Breast epithelium (tissue), 4 donors: ENCODE data around the gene URGCP. TPM values are rescaled to one million over a fixed set of nuclear protein-coding genes. Genes with fewer than 3 reads are reported as not detected.

Source experiments
- DNase-seq, 2 donors: peaks; one replicate each; pipeline ENCODE4 v3.0.0-alpha.2; 2019; ENCODE audit warnings: low spot score in 2 of 2
- H3K27ac ChIP-seq, 2 donors: fragments of 200-600 bp; sonication (generic) in 1 of 2; one replicate each; pipeline ENCODE4 v1.5.1; 2016 to 2019; ENCODE audit warnings: mild to moderate bottlenecking in 1 of 2
- H3K27me3 ChIP-seq, 2 donors: fragments of 200-600 bp; sonication (generic) in 1 of 2; one replicate each; pipeline versions ENCODE4 v1.5.1 to v1.6.0; 2017 to 2019; ENCODE audit warnings: control low read depth in 1 of 2, mild to moderate bottlenecking in 1 of 2
- H3K36me3 ChIP-seq: fragments of 200-600 bp; one replicate; pipeline ENCODE4 v1.5.1; 2019
- H3K4me1 ChIP-seq, 2 donors: fragments of 200-600 bp; sonication (generic); one replicate each; pipeline ENCODE4 v1.5.1; 2016 to 2019; ENCODE audit warnings: control low read depth in 1 of 2
- H3K4me3 ChIP-seq, 3 donors: fragments of 200-600 bp; sonication (generic); 1 replicate in 2 of 3; 2 replicates in 1 of 3; pipeline ENCODE4 v1.5.1; 2016 to 2019; ENCODE audit warnings: mild to moderate bottlenecking in 3 of 3, moderate library complexity in 2 of 3
- H3K9me3 ChIP-seq, 2 donors: fragments of 200-600 bp; sonication (generic) in 1 of 2; one replicate each; pipeline ENCODE4 v1.5.1; 2016 to 2019; ENCODE audit warnings: control low read depth in 1 of 2
- POLR2A ChIP-seq: fragments of 450-650 bp; IDR thresholded peaks from one replicate; pipeline ENCODE4 v1.6.1; 2016; ENCODE audit warnings: antibody characterized with exemption, mild to moderate bottlenecking, moderate library complexity
- POLR2AphosphoS5 ChIP-seq, 3 donors: sonication (generic); formaldehyde crosslinking; IDR thresholded peaks; one replicate each; pipeline ENCODE4 v1.6.1; 2017; ENCODE audit warnings: antibody characterized with exemption in 3 of 3
- intact Hi-C: fragments of 100-400 bp; cut with DNase I; formaldehyde crosslinking; loops from one replicate; pipeline ENCODE4 v1.15.1; 2023; ENCODE audit warnings: low total_unique reads
- total RNA-seq, 3 donors: library from RNA; depleted of rRNA; stranded (reverse); fragments of >200 nt; gene quantifications; one replicate each; pipeline ENCODE4 v1.1.0, GENCODE V29; 2016
- TF ChIP-seq, protein P1 (sequence below), 3 donors: fragments of 450-650 bp; IDR thresholded peaks; one replicate each; pipeline ENCODE4 v1.5.1; 2016 to 2017; ENCODE audit warnings: antibody characterized with exemption in 3 of 3, mild to moderate bottlenecking in 3 of 3, moderate library complexity in 3 of 3

URGCP gene
- total RNA-seq, 3 donors from 2014 or later, result 29.2 to 39.2 (median 29.9) TPM

- intact Hi-C loops, result no loop called here
- H3K27ac ChIP-seq, result peak overlapping the region; percentile 92 to 96
- DNase-seq, result no peak
Observed at GRCh38 chr7:43870316-43870715, 36.1 kb downstream of the URGCP start.

GRCh38 chr7:43869867-43870240, 36.5 kb downstream of the URGCP start:
- no peaks in the 10 kb centered on the region for H3K9me3 ChIP-seq
- no peaks in the 10 kb centered on the region for H3K27me3 ChIP-seq
- peak in 1 of 2 donors; percentile 59 for DNase-seq
- H3K36me3 ChIP-seq, result no peaks in the 10 kb centered on the region
- H3K27ac ChIP-seq, result peak overlapping the region; percentile 92 to 96
- H3K4me1 ChIP-seq, result no peaks in the 10 kb centered on the region
- peak overlapping the region; percentile 83 to 94 (median 88) for H3K4me3 ChIP-seq
- intact Hi-C loops, result no loop called here
- TF ChIP-seq POLR2A (peak; percentile 1), POLR2AphosphoS5 (IDR thresholded peaks at IDR 0.05) (peak in 1 of 3 donors; percentile 34)
- TF ChIP-seq, protein P1, sequence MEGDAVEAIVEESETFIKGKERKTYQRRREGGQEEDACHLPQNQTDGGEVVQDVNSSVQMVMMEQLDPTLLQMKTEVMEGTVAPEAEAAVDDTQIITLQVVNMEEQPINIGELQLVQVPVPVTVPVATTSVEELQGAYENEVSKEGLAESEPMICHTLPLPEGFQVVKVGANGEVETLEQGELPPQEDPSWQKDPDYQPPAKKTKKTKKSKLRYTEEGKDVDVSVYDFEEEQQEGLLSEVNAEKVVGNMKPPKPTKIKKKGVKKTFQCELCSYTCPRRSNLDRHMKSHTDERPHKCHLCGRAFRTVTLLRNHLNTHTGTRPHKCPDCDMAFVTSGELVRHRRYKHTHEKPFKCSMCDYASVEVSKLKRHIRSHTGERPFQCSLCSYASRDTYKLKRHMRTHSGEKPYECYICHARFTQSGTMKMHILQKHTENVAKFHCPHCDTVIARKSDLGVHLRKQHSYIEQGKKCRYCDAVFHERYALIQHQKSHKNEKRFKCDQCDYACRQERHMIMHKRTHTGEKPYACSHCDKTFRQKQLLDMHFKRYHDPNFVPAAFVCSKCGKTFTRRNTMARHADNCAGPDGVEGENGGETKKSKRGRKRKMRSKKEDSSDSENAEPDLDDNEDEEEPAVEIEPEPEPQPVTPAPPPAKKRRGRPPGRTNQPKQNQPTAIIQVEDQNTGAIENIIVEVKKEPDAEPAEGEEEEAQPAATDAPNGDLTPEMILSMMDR (IDR thresholded peaks at IDR 0.05), result no peak

More at GRCh38 chr7:43870316-43870715, 36.1 kb downstream of the URGCP start:
- no peak for TF ChIP-seq POLR2A
- TF ChIP-seq, protein P1 (IDR thresholded peaks at IDR 0.05), result no peak
- TF ChIP-seq POLR2AphosphoS5 (IDR thresholded peaks at IDR 0.05), result no peak
- Histone ChIP-seq H3K36me3 (no peaks in the 10 kb centered on the region), H3K9me3 (no peaks in the 10 kb centered on the region), H3K4me1 (no peaks in the 10 kb centered on the region), H3K27me3 (no peaks in the 10 kb centered on the region), H3K4me3 (peak overlapping the region in 2 of 3 donors; percentile 83 to 88)

GRCh38 chr7:43869006-43869866, 37.2 kb downstream of the URGCP start, which contains the start of gene MRPS24:
Gene MRPS24 (minus strand): TSS chr7:43869517. CDS start chr7:43869495, 22 bp downstream.
- intact Hi-C loops, result no loop called here
- H3K36me3 ChIP-seq, result no peaks in the 10 kb centered on the region
- peak; percentile 95 for DNase-seq
- TF ChIP-seq POLR2AphosphoS5 (IDR thresholded peaks at IDR 0.05) (peak; percentile 58 to 89 (median 84)), POLR2A (peak; percentile 30)
- TF ChIP-seq, protein P1 (IDR thresholded peaks at IDR 0.05), result no peak
- H3K4me3 ChIP-seq, result peak within 1 kb of the TSS; percentile 83 to 94 (median 88)
- no peaks in the 10 kb centered on the region for H3K9me3 ChIP-seq
- H3K27me3 ChIP-seq, result no peaks in the 10 kb centered on the region
- peak within 1 kb of the TSS; percentile 92 to 96 for H3K27ac ChIP-seq
- no peaks in the 10 kb centered on the region for H3K4me1 ChIP-seq

GRCh38 chr7:43868681-43869005, 37.8 kb downstream of the URGCP start:
- Histone ChIP-seq H3K27me3 (no peaks in the 10 kb centered on the region), H3K9me3 (no peaks in the 10 kb centered on the region), H3K4me3 (peak overlapping the region; percentile 83 to 94 (median 88)), H3K4me1 (no peaks in the 10 kb centered on the region), H3K36me3 (no peaks in the 10 kb centered on the region), H3K27ac (peak overlapping the region; percentile 92 to 96)
- intact Hi-C loops, result no loop called here
- no peak for DNase-seq
- TF ChIP-seq POLR2AphosphoS5 (IDR thresholded peaks at IDR 0.05), result no peak
- TF ChIP-seq POLR2A, result no peak
- TF ChIP-seq, protein P1 (IDR thresholded peaks at IDR 0.05), result no peak

DNA sequence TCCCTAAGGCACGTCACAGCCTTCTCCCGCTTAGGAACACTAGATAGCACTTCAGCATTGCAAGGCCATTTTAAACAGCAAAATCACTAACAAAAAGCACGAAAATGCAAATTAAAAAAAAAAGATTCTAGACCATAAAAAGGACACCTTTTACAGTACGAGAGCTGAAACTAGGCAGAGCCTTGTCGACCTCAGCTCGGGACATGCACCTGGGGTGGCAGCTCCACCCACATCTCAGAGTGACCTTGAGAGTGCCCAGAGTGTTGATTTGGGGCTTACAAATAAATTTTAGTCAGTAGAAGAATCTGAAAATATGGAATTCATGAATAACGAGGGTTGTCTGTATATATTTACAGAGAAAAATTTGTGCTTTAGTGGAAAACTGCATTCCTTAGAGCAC, 38.2 kb downstream of the URGCP start:
- no peaks in the 10 kb centered on the region for H3K27me3 ChIP-seq
- intact Hi-C loops, result no loop called here
- no peak overlapping the region for H3K27ac ChIP-seq
- H3K4me1 ChIP-seq, result no peaks in the 10 kb centered on the region
- TF ChIP-seq, protein P1 (IDR thresholded peaks at IDR 0.05), result no peak
- TF ChIP-seq POLR2AphosphoS5 (IDR thresholded peaks at IDR 0.05) (no peak), POLR2A (no peak)
- H3K4me3 ChIP-seq, result peak overlapping the region in 2 of 3 donors; percentile 83 to 88
- no peaks in the 10 kb centered on the region for H3K9me3 ChIP-seq
- DNase-seq, result no peak
- no peaks in the 10 kb centered on the region for H3K36me3 ChIP-seq
